HFFc6 (cell line): ENCODE measurements around the gene MIP. TPM values are rescaled to one million over a fixed set of nuclear protein-coding genes. Genes with fewer than 3 reads are reported as not detected.

Experiments used
- DNase-seq: peaks from one replicate; pipeline ENCODE4 v3.0.0-alpha.2; 2018
- H3K27ac Mint-ChIP-seq: 2 replicates; pipeline ENCODE4 v1.8.0; 2020; ENCODE audit warnings: mild to moderate bottlenecking, mixed read lengths
- H3K27me3 Mint-ChIP-seq: 2 replicates; pipeline ENCODE4 v1.8.0; 2021; ENCODE audit warnings: mild to moderate bottlenecking, moderate library complexity, mixed read lengths; ENCODE audit not compliant: insufficient read depth
- H3K36me3 Mint-ChIP-seq: 2 replicates; pipeline ENCODE4 v1.8.0; 2021; ENCODE audit warnings: low read depth, mixed read lengths
- H3K4me1 Mint-ChIP-seq: 2 replicates; pipeline ENCODE4 v1.8.0; 2020; ENCODE audit warnings: low read depth, mixed read lengths
- H3K4me3 Mint-ChIP-seq: 2 replicates; pipeline ENCODE4 v1.8.0; 2020; ENCODE audit warnings: mild to moderate bottlenecking, moderate library complexity, mixed read lengths
- H3K9me3 Mint-ChIP-seq: 2 replicates; pipeline ENCODE4 v1.8.0; 2020; ENCODE audit warnings: mild to moderate bottlenecking, mixed read lengths
- CTCF ChIP-seq: fragments of 200-600 bp; sonication (generic); IDR thresholded peaks from 2 replicates; pipeline ENCODE4 v1.5.0; 2021; ENCODE audit warnings: antibody characterized with exemption, mild to moderate bottlenecking
- total RNA-seq, 6 experiments: library from RNA; stranded (reverse); fragmentation: NEBNext Ultra II Directional; extraction: Animal tissue kit (Norgen Biotek cat#: 25700); gene quantifications; 2 replicates in 1 of 6; 3 replicates in 5 of 6; pipeline ENCODE4 v1.2.3, GENCODE V29; 2021

MIP gene
- total RNA-seq, 6 experiments from 2014 or later = 0.28 TPM; not detected in 5

GRCh38 chr12:56490360-56490759 is 35.9 kb upstream of the MIP start:
- Mint-ChIP-seq H3K9me3 (peaks cover 10% of the 10 kb centered on the region), H3K4me3 (no peak overlapping the region), H3K27ac (no peak overlapping the region), H3K36me3 (peaks cover 13% of the 10 kb centered on the region), H3K4me1 (peaks cover 14% of the 10 kb centered on the region), H3K27me3 (peaks cover 37% of the 10 kb centered on the region)
- DNase-seq = no peak
- TF ChIP-seq CTCF = no peak

GRCh38 chr12:56488041-56488955 is 33.8 kb upstream of the MIP start, which contains the start of gene GLS2:
Gene GLS2 (minus strand): TSS chr12:56488161. CDS start chr12:56488118, 43 bp downstream.
- peak; percentile 43 for DNase-seq
- Mint-ChIP-seq H3K27me3 (peaks cover 38% of the 10 kb centered on the region), H3K4me1 (peaks cover 14% of the 10 kb centered on the region), H3K4me3 (peak within 1 kb of the TSS; percentile 76), H3K27ac (no peak within 1 kb of the TSS), H3K36me3 (peaks cover 12% of the 10 kb centered on the region), H3K9me3 (peaks cover 7% of the 10 kb centered on the region)
- TF ChIP-seq CTCF = no peak

GRCh38 chr12:56487448-56488040 is 33.1 kb upstream of the MIP start:
- H3K9me3 Mint-ChIP-seq = peaks cover 4% of the 10 kb centered on the region
- H3K36me3 Mint-ChIP-seq = peaks cover 9% of the 10 kb centered on the region
- no peak for TF ChIP-seq CTCF
- DNase-seq = no peak
- H3K4me3 Mint-ChIP-seq = peak overlapping the region; percentile 76; the same call in 1 of the 2 replicates
- H3K27me3 Mint-ChIP-seq = peaks cover 38% of the 10 kb centered on the region
- peaks cover 14% of the 10 kb centered on the region for H3K4me1 Mint-ChIP-seq
- H3K27ac Mint-ChIP-seq = no peak overlapping the region

- H3K27ac Mint-ChIP-seq = no peak overlapping the region
- H3K9me3 Mint-ChIP-seq = peaks cover 4% of the 10 kb centered on the region
- TF ChIP-seq CTCF = no peak
- no peak for DNase-seq
- peaks cover 36% of the 10 kb centered on the region for H3K27me3 Mint-ChIP-seq
- H3K4me1 Mint-ChIP-seq = peaks cover 14% of the 10 kb centered on the region
- peaks cover 9% of the 10 kb centered on the region for H3K36me3 Mint-ChIP-seq
- H3K4me3 Mint-ChIP-seq = no peak overlapping the region
Measured at GRCh38 chr12:56486694-56487093, 32.2 kb upstream of the MIP start.

GRCh38 chr12:56484566-56484965 is 30.1 kb upstream of the MIP start:
- DNase-seq = no peak
- H3K36me3 Mint-ChIP-seq = peaks cover 9% of the 10 kb centered on the region
- H3K4me1 Mint-ChIP-seq = peaks cover 14% of the 10 kb centered on the region
- H3K27ac Mint-ChIP-seq = no peak overlapping the region
- no peak overlapping the region for H3K4me3 Mint-ChIP-seq
- peaks cover 22% of the 10 kb centered on the region for H3K27me3 Mint-ChIP-seq
- peaks cover 4% of the 10 kb centered on the region for H3K9me3 Mint-ChIP-seq
- TF ChIP-seq CTCF = no peak
